Measurements from ENCODE around the gene FKBP15.
A peak's percentile ranks its signal among the peaks of the same experiment; 100 is the strongest.
"Not testable (repeated sequence)": the region's sequence is repeated elsewhere in the genome, so short reads cannot be mapped to it uniquely, and the experiment has no call there.

FKBP15 gene

GRCh38 chr9:113149561-113149960 lies 71.5 kb downstream of the FKBP15 start:
- DNase-seq (ENCODE audit: low spot score), result not testable (repeated sequence)

GRCh38 chr9:113148781-113149510 lies 72.1 kb downstream of the FKBP15 start:
- DNase-seq (ENCODE audit: low spot score), result no peak

GRCh38 chr9:113148372-113148705 lies 72.7 kb downstream of the FKBP15 start:
- no peak for DNase-seq (ENCODE audit: low spot score)

- no peak for DNase-seq (ENCODE audit: low spot score)
Observed at GRCh38 chr9:113143432-113144227, 77.4 kb downstream of the FKBP15 start.

- not testable (repeated sequence) for DNase-seq (ENCODE audit: low spot score)
Observed at GRCh38 chr9:113140896-113141295, 80.2 kb downstream of the FKBP15 start.

- no peak for DNase-seq (ENCODE audit: low spot score)
Observed at GRCh38 chr9:113139953-113140352, 81.1 kb downstream of the FKBP15 start.

GRCh38 chr9:113139225-113139829 lies 81.8 kb downstream of the FKBP15 start:
- no peak for DNase-seq (ENCODE audit: low spot score)

GRCh38 chr9:113138760-113139159 lies 82.3 kb downstream of the FKBP15 start:
- no peak for DNase-seq (ENCODE audit: low spot score)

- no peak for DNase-seq (ENCODE audit: low spot score)
Observed at GRCh38 chr9:113137196-113138168, 83.6 kb downstream of the FKBP15 start.

GRCh38 chr9:113131689-113132151 lies 89.4 kb downstream of the FKBP15 start:
- DNase-seq (ENCODE audit: low spot score), result peak; percentile 25

- no peak for DNase-seq (ENCODE audit: low spot score)
Observed at GRCh38 chr9:113129884-113130283, 91.2 kb downstream of the FKBP15 start.

GRCh38 chr9:113129466-113129865 lies 91.6 kb downstream of the FKBP15 start:
- no peak for DNase-seq (ENCODE audit: low spot score)

GRCh38 chr9:113125386-113126035 lies 95.6 kb downstream of the FKBP15 start:
- DNase-seq (ENCODE audit: low spot score), result no peak

- DNase-seq (ENCODE audit: low spot score), result not testable (repeated sequence)
Observed at GRCh38 chr9:113118829-113119228, 102.2 kb downstream of the FKBP15 start.
